ENCODE results near the gene INTS7.
"Not testable (repeated sequence)": the region's sequence is repeated elsewhere in the genome, so short reads cannot be mapped to it uniquely, and the experiment has no call there.

The INTS7 gene

GRCh38 chr1:212035835-212036605 lies 663 bp upstream of the INTS7 start:
- DNase-seq (ENCODE audit: low spot score), result no peak

GRCh38 chr1:212034516-212035122 lies 738 bp downstream of the INTS7 start:
- peak; percentile 21 for DNase-seq (ENCODE audit: low spot score)

GRCh38 chr1:212030936-212031528 lies 4.3 kb downstream of the INTS7 start:
- peak; percentile 62 for DNase-seq (ENCODE audit: low spot score)

- not testable (repeated sequence) for DNase-seq (ENCODE audit: low spot score)
These were observed 7.6 kb downstream of the INTS7 start for GRCh38 chr1:212027727-212028126.

- DNase-seq (ENCODE audit: low spot score), result no peak
These were observed 10.7 kb downstream of the INTS7 start for GRCh38 chr1:212024469-212025149.

- DNase-seq (ENCODE audit: low spot score), result not testable (repeated sequence)
These were observed 12.4 kb downstream of the INTS7 start for GRCh38 chr1:212022908-212023307.

- no peak for DNase-seq (ENCODE audit: low spot score)
These were observed 13.8 kb downstream of the INTS7 start for GRCh38 chr1:212021563-212021962.

GRCh38 chr1:212020975-212021374 lies 14.4 kb downstream of the INTS7 start:
- DNase-seq (ENCODE audit: low spot score), result no peak

- DNase-seq (ENCODE audit: low spot score), result no peak
These were observed 21.7 kb downstream of the INTS7 start for GRCh38 chr1:212013672-212014071.

GRCh38 chr1:212012034-212012740 lies 23.2 kb downstream of the INTS7 start:
- DNase-seq (ENCODE audit: low spot score), result peak; percentile 80

- no peak for DNase-seq (ENCODE audit: low spot score)
These were observed 25.4 kb downstream of the INTS7 start for GRCh38 chr1:212010004-212010403.

- DNase-seq (ENCODE audit: low spot score), result no peak
These were observed 25.8 kb downstream of the INTS7 start for GRCh38 chr1:212009561-212009960.

- DNase-seq (ENCODE audit: low spot score), result no peak
These were observed 27.5 kb downstream of the INTS7 start for GRCh38 chr1:212007886-212008285.

- no peak for DNase-seq (ENCODE audit: low spot score)
These were observed 28.2 kb downstream of the INTS7 start for GRCh38 chr1:212007178-212007577.

GRCh38 chr1:212004895-212005608 lies 30.3 kb downstream of the INTS7 start:
- DNase-seq (ENCODE audit: low spot score), result no peak

GRCh38 chr1:212002536-212002935 lies 32.8 kb downstream of the INTS7 start:
- DNase-seq (ENCODE audit: low spot score), result no peak

GRCh38 chr1:211997426-211997825 lies 37.9 kb downstream of the INTS7 start:
- DNase-seq (ENCODE audit: low spot score), result not testable (repeated sequence)

GRCh38 chr1:211991695-211992094 lies 43.7 kb downstream of the INTS7 start:
- DNase-seq (ENCODE audit: low spot score), result no peak

- no peak for DNase-seq (ENCODE audit: low spot score)
These were observed 48.6 kb downstream of the INTS7 start for GRCh38 chr1:211986628-211987254.

- DNase-seq (ENCODE audit: low spot score), result no peak
These were observed 49.6 kb downstream of the INTS7 start for GRCh38 chr1:211985556-211986264.
